Measurements from ENCODE around the gene SLC35B2. TPM values are rescaled to one million over a fixed set of nuclear protein-coding genes. Genes with fewer than 3 reads are reported as not detected.
A peak's percentile ranks its signal among the peaks of the same experiment; 100 is the strongest.
"Not testable (repeated sequence)": the region's sequence is repeated elsewhere in the genome, so short reads cannot be mapped to it uniquely, and the experiment has no call there.

Gene SLC35B2
- total RNA-seq, 2 experiments from 2014 or later, result 13.9 to 16.5 TPM

DNA sequence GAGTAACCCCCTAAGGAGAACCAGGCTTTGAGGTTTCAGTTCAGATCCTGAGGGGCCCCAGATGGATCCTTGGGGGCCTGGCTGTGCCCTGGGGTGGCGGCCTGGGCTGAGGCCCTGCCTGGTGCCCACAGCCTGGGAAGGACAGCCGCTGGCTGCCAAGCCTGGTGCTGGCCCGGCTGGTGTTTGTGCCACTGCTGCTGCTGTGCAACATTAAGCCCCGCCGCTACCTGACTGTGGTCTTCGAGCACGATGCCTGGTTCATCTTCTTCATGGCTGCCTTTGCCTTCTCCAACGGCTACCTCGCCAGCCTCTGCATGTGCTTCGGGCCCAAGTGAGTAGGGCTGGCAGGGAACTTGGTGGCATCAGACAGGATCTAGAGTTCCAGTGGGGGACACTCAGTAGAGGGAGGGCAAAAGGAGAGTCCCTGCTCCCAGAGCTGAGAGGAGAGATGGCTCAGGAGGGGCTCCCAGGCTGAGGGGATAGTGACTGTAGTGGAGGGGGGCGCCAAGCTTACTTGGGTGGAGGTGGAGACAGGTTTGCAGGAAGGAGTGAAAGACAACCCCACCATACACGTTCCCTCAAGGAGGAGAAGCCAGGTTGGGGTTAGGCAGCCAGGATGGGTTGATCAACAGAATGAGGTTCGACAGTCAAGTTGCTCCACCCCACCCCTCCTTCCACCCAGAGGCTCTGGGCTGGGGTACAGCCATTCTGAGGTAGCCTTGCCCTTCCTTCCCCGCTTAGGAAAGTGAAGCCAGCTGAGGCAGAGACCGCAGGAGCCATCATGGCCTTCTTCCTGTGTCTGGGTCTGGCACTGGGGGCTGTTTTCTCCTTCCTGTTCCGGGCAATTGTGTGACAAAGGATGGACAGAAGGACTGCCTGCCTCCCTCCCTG is 24.4 kb downstream of the SLC35B2 start:
- Histone ChIP-seq H4K20me1 (ENCODE audit: insufficient read depth, low read length) (no peaks in the 10 kb centered on the region), H3K79me2 (ENCODE audit: insufficient read depth, low read depth, low read length) (no peaks in the 10 kb centered on the region), H3K4me2 (ENCODE audit: low read length) (no peak overlapping the region), H3K4me1 (ENCODE audit: insufficient read depth, low read length, poor library complexity, severe bottlenecking) (peaks cover 21% of the 10 kb centered on the region), H3K9me2 (ENCODE audit: insufficient read depth, low read length) (no peaks in the 10 kb centered on the region), H3K4me3 (ENCODE audit: low read depth, low read length, poor library complexity, severe bottlenecking) (no peak overlapping the region), H3K9me3 (ENCODE audit: low read length) (no peaks in the 10 kb centered on the region), H3K36me3 (ENCODE audit: insufficient read depth, low read length) (peaks cover 79% of the 10 kb centered on the region), H2AFZ (ENCODE audit: low read length) (no peak overlapping the region), H3K27ac (ENCODE audit: low read depth, low read length, poor library complexity, severe bottlenecking) (peak overlapping the region; percentile 25)
- ChIA-PET CTCF (ENCODE audit: unreplicated experiment) (interaction anchor here (1.0 kb wide), 1 partner anchor 8 kb away, joined by 3 read pairs; no protein-coding TSS in a partner anchor), POLR2A (no interaction called here)
- intact Hi-C loops (cut with micrococcal nuclease; ENCODE audit: unreplicated experiment), result no loop called here
- BruUV-seq (replicated peaks), result no TSS peak
- TF ChIP-seq EZH2phosphoT487 (IDR thresholded peaks at IDR 0.05; ENCODE audit: borderline replicate concordance, low read depth, low read length), result no peak
- TF ChIP-seq, protein P1, sequence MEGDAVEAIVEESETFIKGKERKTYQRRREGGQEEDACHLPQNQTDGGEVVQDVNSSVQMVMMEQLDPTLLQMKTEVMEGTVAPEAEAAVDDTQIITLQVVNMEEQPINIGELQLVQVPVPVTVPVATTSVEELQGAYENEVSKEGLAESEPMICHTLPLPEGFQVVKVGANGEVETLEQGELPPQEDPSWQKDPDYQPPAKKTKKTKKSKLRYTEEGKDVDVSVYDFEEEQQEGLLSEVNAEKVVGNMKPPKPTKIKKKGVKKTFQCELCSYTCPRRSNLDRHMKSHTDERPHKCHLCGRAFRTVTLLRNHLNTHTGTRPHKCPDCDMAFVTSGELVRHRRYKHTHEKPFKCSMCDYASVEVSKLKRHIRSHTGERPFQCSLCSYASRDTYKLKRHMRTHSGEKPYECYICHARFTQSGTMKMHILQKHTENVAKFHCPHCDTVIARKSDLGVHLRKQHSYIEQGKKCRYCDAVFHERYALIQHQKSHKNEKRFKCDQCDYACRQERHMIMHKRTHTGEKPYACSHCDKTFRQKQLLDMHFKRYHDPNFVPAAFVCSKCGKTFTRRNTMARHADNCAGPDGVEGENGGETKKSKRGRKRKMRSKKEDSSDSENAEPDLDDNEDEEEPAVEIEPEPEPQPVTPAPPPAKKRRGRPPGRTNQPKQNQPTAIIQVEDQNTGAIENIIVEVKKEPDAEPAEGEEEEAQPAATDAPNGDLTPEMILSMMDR (conservative IDR thresholded peaks at IDR 0.05; ENCODE audit: low read length), result no peak
- DNase-seq (ENCODE audit: low spot score), result no peak

DNA sequence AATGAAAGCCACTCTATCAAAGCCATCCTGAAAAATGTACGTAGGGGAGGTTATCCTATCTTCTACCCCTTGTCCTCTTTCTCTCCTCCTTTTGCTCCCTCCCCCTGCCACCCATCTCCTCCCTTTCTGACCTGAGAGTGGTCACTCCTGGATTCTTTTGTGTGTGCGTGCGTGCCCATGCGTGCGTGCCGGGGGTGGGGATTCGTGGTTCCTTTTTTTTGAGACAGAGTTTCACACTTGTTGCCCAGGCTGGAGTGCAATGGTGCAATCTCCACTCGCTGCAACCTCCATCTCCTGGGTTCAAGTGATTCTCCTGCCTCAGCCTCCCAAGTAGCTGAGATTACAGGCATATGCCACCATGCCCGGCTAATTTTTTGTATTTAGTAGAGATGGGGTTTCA is 25.9 kb downstream of the SLC35B2 start:
- H3K9me3 ChIP-seq (ENCODE audit: low read length); H3K27ac ChIP-seq (ENCODE audit: low read depth, low read length, poor library complexity, severe bottlenecking); intact Hi-C loops (cut with micrococcal nuclease; ENCODE audit: unreplicated experiment); H3K9me2 ChIP-seq (ENCODE audit: insufficient read depth, low read length); POLR2A ChIA-PET; H3K4me3 ChIP-seq (ENCODE audit: low read depth, low read length, poor library complexity, severe bottlenecking); H3K79me2 ChIP-seq (ENCODE audit: insufficient read depth, low read depth, low read length); H3K4me2 ChIP-seq (ENCODE audit: low read length); CTCF ChIA-PET (ENCODE audit: unreplicated experiment); H2AFZ ChIP-seq (ENCODE audit: low read length); BruUV-seq (replicated peaks); DNase-seq (ENCODE audit: low spot score); H4K20me1 ChIP-seq (ENCODE audit: insufficient read depth, low read length): not testable (repeated sequence)
- peaks cover 86% of the 10 kb centered on the region for H3K36me3 ChIP-seq (ENCODE audit: insufficient read depth, low read length)
- peaks cover 15% of the 10 kb centered on the region for H3K4me1 ChIP-seq (ENCODE audit: insufficient read depth, low read length, poor library complexity, severe bottlenecking)

DNA sequence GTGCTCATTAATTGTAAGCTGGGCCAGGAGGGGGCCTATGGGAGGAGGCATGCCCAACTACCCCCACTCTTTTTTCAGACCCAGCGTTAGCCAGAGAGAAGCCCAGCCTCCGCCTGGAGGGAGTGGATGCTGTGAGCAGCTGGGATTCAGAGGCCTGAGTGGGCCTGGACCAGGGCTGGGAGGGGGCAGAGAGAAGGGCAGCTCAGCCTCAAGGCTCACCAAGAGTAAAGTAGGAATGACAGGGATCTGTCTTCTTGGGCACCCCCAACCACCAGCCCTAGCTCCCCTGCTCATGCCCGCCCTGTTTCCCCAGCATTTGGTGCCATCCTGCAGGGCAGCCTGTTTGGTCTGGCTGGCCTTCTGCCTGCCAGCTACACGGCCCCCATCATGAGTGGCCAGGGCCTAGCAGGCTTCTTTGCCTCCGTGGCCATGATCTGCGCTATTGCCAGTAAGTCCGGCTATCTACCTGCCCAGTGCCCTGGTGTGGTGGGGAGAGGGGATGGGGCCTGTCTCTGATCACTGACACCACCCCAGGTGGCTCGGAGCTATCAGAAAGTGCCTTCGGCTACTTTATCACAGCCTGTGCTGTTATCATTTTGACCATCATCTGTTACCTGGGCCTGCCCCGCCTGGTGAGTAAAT is 27.2 kb downstream of the SLC35B2 start:
- Histone ChIP-seq H3K9me2 (ENCODE audit: insufficient read depth, low read length) (no peaks in the 10 kb centered on the region), H3K4me3 (ENCODE audit: low read depth, low read length, poor library complexity, severe bottlenecking) (no peak overlapping the region), H3K27ac (ENCODE audit: low read depth, low read length, poor library complexity, severe bottlenecking) (no peak overlapping the region), H3K36me3 (ENCODE audit: insufficient read depth, low read length) (peaks cover 75% of the 10 kb centered on the region), H2AFZ (ENCODE audit: low read length) (no peak overlapping the region), H3K9me3 (ENCODE audit: low read length) (no peaks in the 10 kb centered on the region), H4K20me1 (ENCODE audit: insufficient read depth, low read length) (no peaks in the 10 kb centered on the region), H3K4me1 (ENCODE audit: insufficient read depth, low read length, poor library complexity, severe bottlenecking) (peaks cover 28% of the 10 kb centered on the region), H3K4me2 (ENCODE audit: low read length) (no peak overlapping the region), H3K79me2 (ENCODE audit: insufficient read depth, low read depth, low read length) (peaks cover 13% of the 10 kb centered on the region; the same call in 1 of the 2 replicates)
- ChIA-PET CTCF (ENCODE audit: unreplicated experiment) (no interaction called here), POLR2A (interaction anchor here (0.6 kb wide), 2 partner anchors 11 to 13 kb away, joined by 3 to 5 read pairs; no protein-coding TSS in a partner anchor)
- intact Hi-C loops (cut with micrococcal nuclease; ENCODE audit: unreplicated experiment), result no loop called here
- TF ChIP-seq, protein P1 (conservative IDR thresholded peaks at IDR 0.05; ENCODE audit: low read length), result no peak
- no peak for DNase-seq (ENCODE audit: low spot score)
- no TSS peak for BruUV-seq (replicated peaks)

All from OCI-LY7 (cell line).